Testis (tissue), 2 donors: ENCODE data around the gene PITX3.

ENCODE experiments used
- POLR2A ChIP-seq: fragments of 450-650 bp; IDR thresholded peaks from one replicate; pipeline ENCODE4 v1.6.1; 2017; ENCODE audit warnings: antibody characterized with exemption, mild to moderate bottlenecking, moderate library complexity
- TF ChIP-seq, protein P1 (sequence below), 3 experiments: fragments of 450-650 bp in 2 of 3; fragments of 200-600 bp in 1 of 3; sonication (generic) in 1 of 3; IDR thresholded peaks; one replicate each; pipeline ENCODE4 v1.5.1; 2016 to 2019; ENCODE audit warnings: antibody characterized with exemption in 3 of 3, mild to moderate bottlenecking in 2 of 3, moderate library complexity in 1 of 3

DNA sequence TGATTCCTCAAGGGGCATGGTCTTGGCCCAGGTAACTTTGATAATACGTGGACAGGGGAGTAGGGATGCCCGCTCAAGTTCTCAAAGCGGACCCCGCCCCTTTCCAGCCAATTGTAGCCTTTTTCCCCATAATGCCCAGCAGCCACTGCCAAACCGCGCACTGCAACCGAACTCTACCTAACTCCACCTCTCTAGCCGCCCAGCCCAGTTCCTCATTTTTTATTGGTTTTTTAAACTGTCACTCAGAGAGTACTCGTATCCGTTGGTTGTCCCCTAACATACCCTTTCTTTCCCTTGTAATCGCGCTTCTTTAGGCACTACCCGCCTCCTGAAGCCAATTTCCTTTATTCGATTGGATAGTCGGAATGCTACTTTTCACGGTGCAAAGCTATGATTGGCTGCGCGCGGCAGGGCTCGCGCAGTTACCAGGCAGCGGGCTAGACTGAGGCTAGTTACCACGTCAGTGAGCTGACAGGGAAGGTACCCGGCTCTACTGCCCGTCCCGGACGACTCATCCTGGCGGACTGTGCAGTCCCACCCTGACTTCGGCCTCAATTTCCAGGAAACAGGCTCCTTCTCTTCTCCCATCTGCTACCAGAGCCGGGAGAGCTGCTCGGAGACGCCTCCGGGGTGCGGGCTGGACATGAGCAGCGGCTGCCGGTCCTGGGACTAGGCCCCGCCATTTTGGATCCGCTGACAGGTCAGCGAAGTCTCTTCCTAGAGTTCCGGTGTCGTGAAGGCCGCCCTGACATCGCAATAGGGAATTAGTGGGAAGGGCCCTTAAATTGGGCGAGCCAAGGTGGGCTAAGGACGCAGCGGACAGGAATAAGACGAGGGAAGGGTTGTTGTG is 4.0 kb upstream of the PITX3 start, which contains the start of gene GBF1:
- TF ChIP-seq, protein P1, sequence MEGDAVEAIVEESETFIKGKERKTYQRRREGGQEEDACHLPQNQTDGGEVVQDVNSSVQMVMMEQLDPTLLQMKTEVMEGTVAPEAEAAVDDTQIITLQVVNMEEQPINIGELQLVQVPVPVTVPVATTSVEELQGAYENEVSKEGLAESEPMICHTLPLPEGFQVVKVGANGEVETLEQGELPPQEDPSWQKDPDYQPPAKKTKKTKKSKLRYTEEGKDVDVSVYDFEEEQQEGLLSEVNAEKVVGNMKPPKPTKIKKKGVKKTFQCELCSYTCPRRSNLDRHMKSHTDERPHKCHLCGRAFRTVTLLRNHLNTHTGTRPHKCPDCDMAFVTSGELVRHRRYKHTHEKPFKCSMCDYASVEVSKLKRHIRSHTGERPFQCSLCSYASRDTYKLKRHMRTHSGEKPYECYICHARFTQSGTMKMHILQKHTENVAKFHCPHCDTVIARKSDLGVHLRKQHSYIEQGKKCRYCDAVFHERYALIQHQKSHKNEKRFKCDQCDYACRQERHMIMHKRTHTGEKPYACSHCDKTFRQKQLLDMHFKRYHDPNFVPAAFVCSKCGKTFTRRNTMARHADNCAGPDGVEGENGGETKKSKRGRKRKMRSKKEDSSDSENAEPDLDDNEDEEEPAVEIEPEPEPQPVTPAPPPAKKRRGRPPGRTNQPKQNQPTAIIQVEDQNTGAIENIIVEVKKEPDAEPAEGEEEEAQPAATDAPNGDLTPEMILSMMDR (IDR thresholded peaks at IDR 0.05): no peak
- TF ChIP-seq POLR2A: peak; percentile 60
